Liver (tissue), 9 donors: ENCODE measurements around the gene KLHL12. TPM values are rescaled to one million over a fixed set of nuclear protein-coding genes. Genes with fewer than 3 reads are reported as not detected.

Experiments
- DNase-seq: peaks from one replicate; pipeline ENCODE4 v3.0.0-alpha.2; 2017; ENCODE audit warnings: low spot score
- H3K27ac ChIP-seq, 2 donors: one replicate each; pipeline ENCODE4 v1.7.0; 2013; ENCODE audit warnings: inconsistent platforms in 2 of 2, low read length in 2 of 2, control low read depth in 1 of 2, low read depth in 1 of 2, mild to moderate bottlenecking in 1 of 2
- H3K27me3 ChIP-seq, 4 donors: one replicate each; pipeline versions ENCODE4 v1.6.1 to v1.7.0; 2013; ENCODE audit warnings: low read length in 3 of 4, inconsistent platforms in 1 of 4, mild to moderate bottlenecking in 1 of 4, moderate library complexity in 1 of 4; ENCODE audit not compliant: control insufficient read depth in 4 of 4, insufficient read depth in 4 of 4
- H3K36me3 ChIP-seq, 4 donors: one replicate each; pipeline versions ENCODE4 v1.6.1 to v1.7.0; 2013; ENCODE audit warnings: low read length in 3 of 4, mild to moderate bottlenecking in 3 of 4, low read depth in 1 of 4, moderate library complexity in 1 of 4; ENCODE audit not compliant: control insufficient read depth in 4 of 4, insufficient read depth in 3 of 4
- H3K4me1 ChIP-seq, 4 donors: one replicate each; pipeline versions ENCODE4 v1.6.1 to v1.7.0; 2013; ENCODE audit warnings: low read length in 3 of 4, mild to moderate bottlenecking in 3 of 4, moderate library complexity in 1 of 4; ENCODE audit not compliant: control insufficient read depth in 4 of 4, insufficient read depth in 4 of 4
- H3K4me3 ChIP-seq, 3 donors: one replicate each; pipeline versions ENCODE4 v1.6.1 to v1.7.0; 2013; ENCODE audit warnings: low read length in 3 of 3, control low read depth in 1 of 3, low read depth in 1 of 3, mild to moderate bottlenecking in 1 of 3
- H3K9ac ChIP-seq, 2 donors: one replicate each; pipeline ENCODE4 v1.7.0; 2013; ENCODE audit warnings: low read length in 2 of 2, mild to moderate bottlenecking in 2 of 2, moderate library complexity in 2 of 2, control low read depth in 1 of 2, low read depth in 1 of 2
- H3K9me3 ChIP-seq, 4 donors: one replicate each; pipeline versions ENCODE4 v1.6.1 to v1.7.0; 2013; ENCODE audit warnings: low read length in 3 of 4; ENCODE audit not compliant: control insufficient read depth in 4 of 4
- EGR1 ChIP-seq, 2 donors: IDR thresholded peaks; 2 replicates each; pipeline ENCODE4 v1.6.1; 2016 to 2018; ENCODE audit warnings: antibody characterized with exemption in 2 of 2, low read depth in 2 of 2
- FOXA1 ChIP-seq: IDR thresholded peaks from 2 replicates; pipeline ENCODE4 v1.6.1; 2016; ENCODE audit warnings: antibody characterized with exemption
- FOXA2 ChIP-seq: IDR thresholded peaks from 2 replicates; pipeline ENCODE4 v1.6.1; 2016; ENCODE audit warnings: antibody characterized with exemption
- GABPA ChIP-seq, 2 donors: IDR thresholded peaks in 1 of 2; conservative IDR thresholded peaks in 1 of 2; 2 replicates each; pipeline ENCODE4 v1.6.1; 2016; ENCODE audit warnings: antibody characterized with exemption in 2 of 2, mild to moderate bottlenecking in 1 of 2, moderate library complexity in 1 of 2
- HNF4A ChIP-seq, 2 donors: conservative IDR thresholded peaks; 2 replicates each; pipeline ENCODE4 v1.6.1; 2016; ENCODE audit warnings: antibody characterized with exemption in 2 of 2, mild to moderate bottlenecking in 2 of 2
- HNF4G ChIP-seq: IDR thresholded peaks from 2 replicates; pipeline ENCODE4 v1.6.1; 2016; ENCODE audit warnings: antibody characterized with exemption
- JUND ChIP-seq, 2 donors: IDR thresholded peaks; 2 replicates each; pipeline ENCODE4 v1.6.1; 2016; ENCODE audit warnings: antibody characterized with exemption in 2 of 2
- NR2F2 ChIP-seq: IDR thresholded peaks from 2 replicates; pipeline ENCODE4 v1.6.1; 2016; ENCODE audit warnings: antibody characterized with exemption
- RAD21 ChIP-seq, 2 donors: IDR thresholded peaks; 2 replicates each; pipeline ENCODE4 v1.6.1; 2016; ENCODE audit warnings: antibody characterized with exemption in 2 of 2, mild to moderate bottlenecking in 2 of 2
- RXRA ChIP-seq, 2 donors: IDR thresholded peaks; 2 replicates each; pipeline ENCODE4 v1.6.1; 2017 to 2018; ENCODE audit warnings: antibody characterized with exemption in 2 of 2, mild to moderate bottlenecking in 1 of 2
- SP1 ChIP-seq: IDR thresholded peaks from 2 replicates; pipeline ENCODE4 v1.6.1; 2018; ENCODE audit warnings: antibody characterized with exemption, mild to moderate bottlenecking
- TAF1 ChIP-seq: conservative IDR thresholded peaks from 2 replicates; pipeline ENCODE4 v1.6.1; 2016; ENCODE audit warnings: antibody characterized with exemption, mild to moderate bottlenecking
- YY1 ChIP-seq: IDR thresholded peaks from 2 replicates; pipeline ENCODE4 v1.6.1; 2016; ENCODE audit warnings: antibody characterized with exemption, mild to moderate bottlenecking
- WGBS: extraction: QIAGEN DNeasy Blood & Tissue Kit; methylation state at CpG from one replicate; pipeline ENCODE4 v1.1.7; 2013; 5-methylcytosine and 5-hydroxymethylcytosine counted together
- polyA plus RNA-seq, 2 donors: library from polyadenylated mRNA; stranded (reverse) in 1 of 2; unstranded in 1 of 2; fragments of 200-250 nt in 1 of 2; fragments of >200 nt in 1 of 2; fragmentation: Nextera tagmentation in 1 of 2; extraction: Ambion mirVana in 1 of 2; gene quantifications; one replicate each; pipeline versions ENCODE4 v1.2.1 to v1.2.3, GENCODE V29; 2013 to 2015
- total RNA-seq, 2 donors: library from RNA; depleted of rRNA; stranded (reverse); fragments of >200 nt; gene quantifications; one replicate each; pipeline ENCODE4 v1.2.3, GENCODE V29; 2014
- TF ChIP-seq, protein P1 (sequence below): IDR thresholded peaks from 2 replicates; pipeline ENCODE4 v1.6.1; 2016; ENCODE audit warnings: antibody characterized with exemption
- TF ChIP-seq, protein P2 (sequence below): IDR thresholded peaks from 2 replicates; pipeline ENCODE4 v1.6.1; 2016; ENCODE audit warnings: antibody characterized with exemption, mild to moderate bottlenecking
- TF ChIP-seq, protein P3 (sequence below): IDR thresholded peaks from 2 replicates; pipeline ENCODE4 v1.6.1; 2016; ENCODE audit warnings: antibody characterized with exemption
- TF ChIP-seq, protein P4 (sequence below): fragments of 150-350 bp; IDR thresholded peaks from 2 replicates; pipeline ENCODE4 v1.5.1; 2017; ENCODE audit warnings: improper control_type of control experiment, low read depth, low read length; ENCODE audit not compliant: missing input control
- TF ChIP-seq, protein P5 (sequence below): IDR thresholded peaks from 2 replicates; pipeline ENCODE4 v1.6.1; 2016; ENCODE audit warnings: antibody characterized with exemption
- donor health status: healthy.
- donor health status: healthy.
- donor health status: healthy.
- donor health status: healthy.
- donor health status: healthy.

The KLHL12 gene
- total and polyA plus RNA-seq, 4 donors = 7.2 to 17.5 (median 10.4) TPM

DNA sequence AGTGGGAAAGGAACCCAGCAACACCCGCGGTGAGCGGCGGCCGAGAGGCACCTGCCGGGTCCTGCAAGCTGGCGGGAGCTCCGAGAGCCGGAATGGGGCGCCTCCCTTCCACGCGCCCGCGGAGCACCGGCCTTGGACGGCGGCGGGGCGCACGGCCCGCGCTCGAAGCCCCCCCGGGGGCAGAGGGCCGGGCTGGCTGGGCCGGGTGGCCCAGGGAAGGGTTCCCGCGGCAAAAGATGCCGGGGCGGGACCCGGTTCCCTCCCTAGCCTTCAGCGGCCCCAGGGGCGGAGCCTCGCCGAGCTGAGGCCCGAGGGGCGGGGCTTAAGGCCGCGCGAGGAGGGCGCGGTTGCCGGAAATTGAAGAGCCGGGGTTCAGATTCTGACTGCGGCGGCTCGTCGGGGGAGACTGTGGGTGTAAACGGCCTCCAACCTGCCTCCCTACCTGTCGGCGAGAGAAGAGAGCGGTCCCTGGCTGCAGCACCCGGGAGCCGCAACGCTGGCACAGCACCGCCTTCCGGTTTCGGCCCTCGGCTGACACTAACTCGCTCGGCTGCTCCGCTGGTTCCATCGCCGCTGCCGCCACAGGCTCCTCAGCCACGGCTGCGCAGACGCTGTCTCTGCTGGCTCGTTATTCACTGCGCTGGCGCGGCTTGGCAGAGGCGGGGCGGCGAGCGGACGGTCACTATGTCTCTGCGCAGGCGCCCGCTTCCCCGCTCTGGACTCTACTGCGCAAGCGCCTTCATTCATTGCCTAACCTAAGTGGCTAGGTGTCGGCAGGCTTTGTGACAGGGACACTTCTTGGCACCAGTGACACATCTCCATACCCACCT, 38.3 kb downstream of the KLHL12 start, which contains the start of gene RABIF:
Gene RABIF, minus strand, starts transcription at position 619 of the 830 bp plus-strand sequence. Its CDS starts 51 bp downstream, at position 568.
- H3K9ac ChIP-seq = peak within 1 kb of the TSS; percentile 40 to 87
- H3K27me3 ChIP-seq = no peaks in the 10 kb centered on the region
- no peaks in the 10 kb centered on the region for H3K9me3 ChIP-seq
- peak within 1 kb of the TSS; percentile 91 to 93 for H3K27ac ChIP-seq
- peak within 1 kb of the TSS; percentile 91 to 98 (median 93) for H3K4me3 ChIP-seq
- peak; percentile 92 for DNase-seq
- under 1% methylated on average over 84 of the region's 84 CpGs for WGBS
- H3K36me3 ChIP-seq = peaks cover 5 to 23% (median 17%) of the 10 kb centered on the region in 4 donors
- peak; percentile 77 for TF ChIP-seq TAF1
- TF ChIP-seq RXRA (IDR thresholded peaks at IDR 0.05) = no peak
- no peak for TF ChIP-seq FOXA1
- TF ChIP-seq NR2F2 = no peak
- no peak for TF ChIP-seq FOXA2
- TF ChIP-seq, protein P1, sequence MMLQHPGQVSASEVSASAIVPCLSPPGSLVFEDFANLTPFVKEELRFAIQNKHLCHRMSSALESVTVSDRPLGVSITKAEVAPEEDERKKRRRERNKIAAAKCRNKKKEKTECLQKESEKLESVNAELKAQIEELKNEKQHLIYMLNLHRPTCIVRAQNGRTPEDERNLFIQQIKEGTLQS = no peak
- no peak for TF ChIP-seq HNF4A (conservative IDR thresholded peaks at IDR 0.05)
- no peak for TF ChIP-seq HNF4G
- peak; percentile 53 for TF ChIP-seq SP1
- no peak for TF ChIP-seq JUND (IDR thresholded peaks at IDR 0.05)
- TF ChIP-seq, protein P2, sequence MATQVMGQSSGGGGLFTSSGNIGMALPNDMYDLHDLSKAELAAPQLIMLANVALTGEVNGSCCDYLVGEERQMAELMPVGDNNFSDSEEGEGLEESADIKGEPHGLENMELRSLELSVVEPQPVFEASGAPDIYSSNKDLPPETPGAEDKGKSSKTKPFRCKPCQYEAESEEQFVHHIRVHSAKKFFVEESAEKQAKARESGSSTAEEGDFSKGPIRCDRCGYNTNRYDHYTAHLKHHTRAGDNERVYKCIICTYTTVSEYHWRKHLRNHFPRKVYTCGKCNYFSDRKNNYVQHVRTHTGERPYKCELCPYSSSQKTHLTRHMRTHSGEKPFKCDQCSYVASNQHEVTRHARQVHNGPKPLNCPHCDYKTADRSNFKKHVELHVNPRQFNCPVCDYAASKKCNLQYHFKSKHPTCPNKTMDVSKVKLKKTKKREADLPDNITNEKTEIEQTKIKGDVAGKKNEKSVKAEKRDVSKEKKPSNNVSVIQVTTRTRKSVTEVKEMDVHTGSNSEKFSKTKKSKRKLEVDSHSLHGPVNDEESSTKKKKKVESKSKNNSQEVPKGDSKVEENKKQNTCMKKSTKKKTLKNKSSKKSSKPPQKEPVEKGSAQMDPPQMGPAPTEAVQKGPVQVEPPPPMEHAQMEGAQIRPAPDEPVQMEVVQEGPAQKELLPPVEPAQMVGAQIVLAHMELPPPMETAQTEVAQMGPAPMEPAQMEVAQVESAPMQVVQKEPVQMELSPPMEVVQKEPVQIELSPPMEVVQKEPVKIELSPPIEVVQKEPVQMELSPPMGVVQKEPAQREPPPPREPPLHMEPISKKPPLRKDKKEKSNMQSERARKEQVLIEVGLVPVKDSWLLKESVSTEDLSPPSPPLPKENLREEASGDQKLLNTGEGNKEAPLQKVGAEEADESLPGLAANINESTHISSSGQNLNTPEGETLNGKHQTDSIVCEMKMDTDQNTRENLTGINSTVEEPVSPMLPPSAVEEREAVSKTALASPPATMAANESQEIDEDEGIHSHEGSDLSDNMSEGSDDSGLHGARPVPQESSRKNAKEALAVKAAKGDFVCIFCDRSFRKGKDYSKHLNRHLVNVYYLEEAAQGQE = no peak
- TF ChIP-seq GABPA (IDR thresholded peaks at IDR 0.05 in 1 of 2, conservative IDR thresholded peaks at IDR 0.05 in 1 of 2) = peak in 1 of 2 donors; percentile 64
- TF ChIP-seq, protein P3, sequence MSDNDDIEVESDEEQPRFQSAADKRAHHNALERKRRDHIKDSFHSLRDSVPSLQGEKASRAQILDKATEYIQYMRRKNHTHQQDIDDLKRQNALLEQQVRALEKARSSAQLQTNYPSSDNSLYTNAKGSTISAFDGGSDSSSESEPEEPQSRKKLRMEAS = no peak
- no peak for TF ChIP-seq EGR1 (IDR thresholded peaks at IDR 0.05; ENCODE audit: low read depth in 2 of 2)
- TF ChIP-seq, protein P4, sequence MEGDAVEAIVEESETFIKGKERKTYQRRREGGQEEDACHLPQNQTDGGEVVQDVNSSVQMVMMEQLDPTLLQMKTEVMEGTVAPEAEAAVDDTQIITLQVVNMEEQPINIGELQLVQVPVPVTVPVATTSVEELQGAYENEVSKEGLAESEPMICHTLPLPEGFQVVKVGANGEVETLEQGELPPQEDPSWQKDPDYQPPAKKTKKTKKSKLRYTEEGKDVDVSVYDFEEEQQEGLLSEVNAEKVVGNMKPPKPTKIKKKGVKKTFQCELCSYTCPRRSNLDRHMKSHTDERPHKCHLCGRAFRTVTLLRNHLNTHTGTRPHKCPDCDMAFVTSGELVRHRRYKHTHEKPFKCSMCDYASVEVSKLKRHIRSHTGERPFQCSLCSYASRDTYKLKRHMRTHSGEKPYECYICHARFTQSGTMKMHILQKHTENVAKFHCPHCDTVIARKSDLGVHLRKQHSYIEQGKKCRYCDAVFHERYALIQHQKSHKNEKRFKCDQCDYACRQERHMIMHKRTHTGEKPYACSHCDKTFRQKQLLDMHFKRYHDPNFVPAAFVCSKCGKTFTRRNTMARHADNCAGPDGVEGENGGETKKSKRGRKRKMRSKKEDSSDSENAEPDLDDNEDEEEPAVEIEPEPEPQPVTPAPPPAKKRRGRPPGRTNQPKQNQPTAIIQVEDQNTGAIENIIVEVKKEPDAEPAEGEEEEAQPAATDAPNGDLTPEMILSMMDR = no peak
- TF ChIP-seq, protein P5, sequence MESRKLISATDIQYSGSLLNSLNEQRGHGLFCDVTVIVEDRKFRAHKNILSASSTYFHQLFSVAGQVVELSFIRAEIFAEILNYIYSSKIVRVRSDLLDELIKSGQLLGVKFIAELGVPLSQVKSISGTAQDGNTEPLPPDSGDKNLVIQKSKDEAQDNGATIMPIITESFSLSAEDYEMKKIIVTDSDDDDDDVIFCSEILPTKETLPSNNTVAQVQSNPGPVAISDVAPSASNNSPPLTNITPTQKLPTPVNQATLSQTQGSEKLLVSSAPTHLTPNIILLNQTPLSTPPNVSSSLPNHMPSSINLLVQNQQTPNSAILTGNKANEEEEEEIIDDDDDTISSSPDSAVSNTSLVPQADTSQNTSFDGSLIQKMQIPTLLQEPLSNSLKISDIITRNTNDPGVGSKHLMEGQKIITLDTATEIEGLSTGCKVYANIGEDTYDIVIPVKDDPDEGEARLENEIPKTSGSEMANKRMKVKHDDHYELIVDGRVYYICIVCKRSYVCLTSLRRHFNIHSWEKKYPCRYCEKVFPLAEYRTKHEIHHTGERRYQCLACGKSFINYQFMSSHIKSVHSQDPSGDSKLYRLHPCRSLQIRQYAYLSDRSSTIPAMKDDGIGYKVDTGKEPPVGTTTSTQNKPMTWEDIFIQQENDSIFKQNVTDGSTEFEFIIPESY = peak; percentile 61
- TF ChIP-seq RAD21 (IDR thresholded peaks at IDR 0.05) = peak in 1 of 2 donors; percentile 34
- peak; percentile 90 for TF ChIP-seq YY1
- peaks cover 4 to 13% (median 6%) of the 10 kb centered on the region in 4 donors for H3K4me1 ChIP-seq
